Pulmonary artery endothelial cell (primary cell): ENCODE results near the gene GPRC5C. TPM values are rescaled to one million over a fixed set of nuclear protein-coding genes. Genes with fewer than 3 reads are reported as not detected.

Experiments
- DNase-seq: peaks from one replicate; pipeline ENCODE4 v3.0.0-alpha.2; 2011; ENCODE audit warnings: low read depth, low spot score
- total RNA-seq: library from RNA; depleted of rRNA; stranded (reverse); fragments of >200 nt; gene quantifications from 2 replicates; pipeline ENCODE4 v1.2.3, GENCODE V29; 2014

GPRC5C gene
- total RNA-seq, 1 donor from 2014 or later = not detected

DNA sequence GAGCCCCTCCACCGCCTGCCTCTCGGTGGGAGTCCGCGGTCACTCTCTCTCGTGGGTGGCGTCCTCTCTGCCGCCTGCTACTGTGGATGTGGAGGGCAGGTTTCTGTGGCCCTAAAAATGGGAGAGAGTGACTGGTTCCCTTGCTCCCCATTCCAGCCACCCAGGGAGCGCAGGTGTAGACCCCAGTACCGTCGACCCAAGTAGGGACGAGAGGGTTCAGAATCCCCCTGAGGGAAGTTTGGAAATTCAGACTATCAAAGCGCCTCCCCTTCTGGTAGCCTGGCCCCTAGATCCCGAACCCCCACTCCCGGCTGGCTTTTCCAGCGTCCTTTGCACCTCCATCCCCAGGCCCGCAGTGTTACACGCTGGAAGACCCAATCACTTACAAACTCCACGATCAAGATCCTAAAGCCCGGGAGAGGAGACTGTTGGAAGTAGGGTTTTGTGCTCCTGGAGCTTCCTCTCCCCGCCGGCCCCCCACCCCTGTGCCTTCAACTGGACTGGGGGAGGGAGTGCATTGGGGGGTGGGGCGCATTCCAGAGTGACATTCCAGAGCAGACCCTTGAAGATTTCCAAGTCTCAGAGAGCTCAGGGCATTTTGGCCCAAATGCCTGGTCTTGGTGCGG lies 991 bp downstream of the GPRC5C start:
- DNase-seq = no peak

DNA sequence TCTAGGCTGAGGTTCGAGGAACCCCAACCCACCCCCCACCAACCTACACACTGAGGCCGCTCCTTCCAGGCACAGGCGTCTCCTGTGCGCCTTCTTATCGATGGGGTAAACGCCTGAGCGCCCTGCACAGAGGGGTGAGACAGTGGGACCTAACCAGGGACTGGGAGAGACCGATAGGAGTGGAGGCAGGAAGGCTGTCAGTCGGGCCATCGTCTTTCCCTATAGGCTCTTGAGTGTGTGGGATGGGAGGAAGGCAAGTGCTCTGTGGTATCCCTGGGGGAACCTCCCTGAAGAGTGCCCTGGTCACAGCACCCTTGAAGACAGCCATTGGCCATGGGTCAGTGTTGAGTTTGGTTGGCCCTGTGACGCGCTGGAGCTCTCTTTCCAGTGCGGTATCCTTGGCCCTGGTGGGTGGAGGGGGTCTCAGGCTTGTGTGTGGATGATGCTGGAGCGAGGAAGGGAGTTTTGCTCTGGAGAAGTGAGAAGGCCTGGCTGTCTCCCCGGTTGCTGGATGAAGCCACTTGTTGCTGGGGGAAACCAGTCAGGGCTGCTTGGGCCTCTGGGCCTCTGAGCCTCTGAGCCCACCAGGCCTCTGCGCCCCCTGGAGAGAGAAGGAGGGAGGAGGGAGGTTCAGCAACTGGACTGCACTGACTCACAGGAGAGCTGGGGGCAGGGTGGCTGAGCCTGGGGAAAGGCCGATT lies 1.7 kb downstream of the GPRC5C start:
- no peak for DNase-seq

DNA sequence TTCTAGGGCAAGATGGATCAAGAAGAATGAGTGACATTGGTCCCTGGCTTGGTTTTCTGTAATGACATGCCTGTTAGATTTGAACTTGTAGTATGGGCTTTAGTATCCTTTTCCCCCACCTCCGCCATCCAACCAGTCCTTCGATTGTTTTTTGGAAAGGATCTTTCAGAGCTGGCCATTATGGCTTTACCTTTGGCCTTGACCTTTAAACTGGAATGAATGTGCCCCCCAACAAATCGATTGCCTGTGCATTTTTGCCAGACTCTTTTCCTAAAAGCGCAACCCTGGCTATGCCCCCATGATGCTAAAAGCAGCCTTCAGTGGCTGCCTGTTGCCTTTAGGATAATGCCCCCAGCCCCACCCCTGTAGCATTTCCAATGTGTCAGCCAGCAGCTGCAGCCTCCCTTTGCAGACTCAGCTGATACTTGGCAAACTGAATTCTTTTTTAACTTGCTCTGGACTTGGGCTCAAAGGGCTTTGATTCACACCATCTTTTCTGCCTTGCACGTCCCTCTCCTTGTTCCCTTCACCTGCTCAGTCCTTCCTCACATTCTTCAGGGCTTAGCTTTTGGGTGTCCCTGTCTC lies 4.0 kb downstream of the GPRC5C start:
- DNase-seq = no peak

DNA sequence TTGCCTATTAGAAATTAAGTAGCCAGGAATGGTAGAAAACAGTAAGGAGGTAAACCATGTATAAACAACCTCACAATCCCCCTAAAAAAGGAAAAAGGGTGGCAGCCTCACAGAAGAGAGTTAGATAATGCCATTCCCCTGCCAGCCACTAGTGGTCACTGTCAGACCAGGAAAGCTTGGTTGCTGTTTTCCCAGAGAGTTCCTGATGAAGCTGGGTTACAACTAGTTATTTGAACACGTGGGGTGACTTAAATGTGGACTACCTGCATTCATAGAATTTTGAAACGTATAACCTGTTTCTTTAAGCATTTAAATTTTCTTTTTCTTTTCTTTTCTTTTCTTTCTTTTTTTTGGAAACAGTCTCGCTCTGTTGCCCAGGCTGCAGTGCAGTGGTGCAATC lies 5.8 kb downstream of the GPRC5C start:
- DNase-seq = no peak

DNA sequence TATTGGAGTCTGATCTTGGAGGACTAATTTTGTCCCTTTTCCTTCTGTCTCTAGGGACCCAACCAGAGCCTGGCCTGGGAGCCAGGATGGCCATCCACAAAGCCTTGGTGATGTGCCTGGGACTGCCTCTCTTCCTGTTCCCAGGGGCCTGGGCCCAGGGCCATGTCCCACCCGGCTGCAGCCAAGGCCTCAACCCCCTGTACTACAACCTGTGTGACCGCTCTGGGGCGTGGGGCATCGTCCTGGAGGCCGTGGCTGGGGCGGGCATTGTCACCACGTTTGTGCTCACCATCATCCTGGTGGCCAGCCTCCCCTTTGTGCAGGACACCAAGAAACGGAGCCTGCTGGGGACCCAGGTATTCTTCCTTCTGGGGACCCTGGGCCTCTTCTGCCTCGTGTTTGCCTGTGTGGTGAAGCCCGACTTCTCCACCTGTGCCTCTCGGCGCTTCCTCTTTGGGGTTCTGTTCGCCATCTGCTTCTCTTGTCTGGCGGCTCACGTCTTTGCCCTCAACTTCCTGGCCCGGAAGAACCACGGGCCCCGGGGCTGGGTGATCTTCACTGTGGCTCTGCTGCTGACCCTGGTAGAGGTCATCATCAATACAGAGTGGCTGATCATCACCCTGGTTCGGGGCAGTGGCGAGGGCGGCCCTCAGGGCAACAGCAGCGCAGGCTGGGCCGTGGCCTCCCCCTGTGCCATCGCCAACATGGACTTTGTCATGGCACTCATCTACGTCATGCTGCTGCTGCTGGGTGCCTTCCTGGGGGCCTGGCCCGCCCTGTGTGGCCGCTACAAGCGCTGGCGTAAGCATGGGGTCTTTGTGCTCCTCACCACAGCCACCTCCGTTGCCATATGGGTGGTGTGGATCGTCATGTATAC lies 8.0 kb downstream of the GPRC5C start:
- no peak for DNase-seq

DNA sequence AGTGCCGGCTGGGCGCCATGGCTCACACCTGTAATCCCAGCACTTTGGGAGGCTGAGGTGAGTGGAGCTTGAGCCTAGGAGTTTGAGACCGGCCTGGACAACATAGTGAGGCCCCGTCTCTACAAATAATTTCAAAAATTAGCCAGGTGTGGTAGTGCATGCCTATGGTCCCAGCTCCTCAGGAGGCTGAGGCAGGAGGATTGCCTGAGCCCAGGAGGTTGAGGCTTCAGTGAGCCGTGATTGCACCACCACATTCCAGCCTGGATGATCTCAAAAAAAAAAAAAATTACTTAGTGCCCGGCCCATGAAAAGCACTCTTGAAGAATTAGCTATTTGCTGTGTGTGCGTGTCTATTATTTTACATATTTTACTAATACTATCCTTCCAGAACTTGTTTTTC lies 9.6 kb downstream of the GPRC5C start:
- no peak for DNase-seq

DNA sequence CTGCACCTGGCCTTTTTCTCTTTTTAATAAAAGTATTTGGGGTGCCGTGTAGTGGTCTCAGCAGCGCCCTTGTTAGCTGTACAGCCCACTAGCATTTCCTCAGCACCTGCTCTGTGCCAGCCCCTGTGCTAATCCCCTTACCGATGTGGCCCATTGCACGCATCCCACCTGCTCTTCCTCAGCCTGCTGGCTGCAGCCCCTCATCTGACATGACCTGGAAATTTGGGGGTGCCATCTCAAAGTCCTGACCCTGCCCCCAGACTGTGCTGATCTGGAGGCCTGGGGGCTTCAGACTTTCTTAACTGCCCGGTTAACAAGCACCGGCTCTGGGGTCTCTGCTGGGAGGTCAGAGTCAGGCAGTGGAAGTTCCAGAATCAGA lies 10.4 kb downstream of the GPRC5C start:
- no peak for DNase-seq

DNA sequence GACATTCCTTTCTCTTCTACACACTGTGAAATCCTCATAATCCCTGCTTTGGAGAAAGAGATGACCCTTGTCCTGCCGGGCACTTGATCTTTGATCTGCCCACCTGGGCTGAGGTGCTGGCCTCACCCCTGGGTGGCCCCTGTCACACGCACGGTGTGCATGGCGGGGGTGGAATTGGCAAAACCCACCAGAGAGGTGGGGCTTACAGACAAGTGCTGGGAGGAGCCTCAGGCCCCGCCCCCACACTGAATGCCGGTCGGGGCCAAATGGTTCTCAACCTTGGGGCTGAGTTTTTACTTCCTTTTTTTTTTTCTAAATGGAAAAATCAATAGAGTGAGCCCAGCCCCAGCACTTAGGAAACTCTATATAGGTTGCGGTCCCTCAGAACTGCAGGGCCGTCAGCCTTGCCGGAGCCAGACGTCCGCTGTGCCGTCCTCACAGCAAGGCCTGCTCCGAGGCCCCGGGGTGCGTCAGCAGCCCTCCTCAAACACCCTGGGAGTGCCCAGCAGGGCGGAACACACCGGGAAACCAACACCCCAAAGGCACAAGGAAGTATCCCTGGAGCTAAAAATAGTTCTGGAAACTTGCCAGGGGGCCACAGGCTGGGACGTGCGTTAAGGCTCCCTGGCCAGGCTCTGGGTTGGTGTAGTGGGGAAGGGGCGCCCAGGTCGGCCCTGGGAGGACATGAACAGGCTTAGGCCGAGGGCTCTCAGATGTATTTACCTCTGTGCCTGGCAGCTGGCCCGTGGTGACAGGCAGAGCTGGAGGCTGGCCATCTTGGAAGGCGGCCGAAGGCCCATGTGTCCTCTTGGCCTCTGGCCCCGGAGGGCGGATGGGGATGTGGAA lies 11.0 kb downstream of the GPRC5C start:
- DNase-seq = no peak

DNA sequence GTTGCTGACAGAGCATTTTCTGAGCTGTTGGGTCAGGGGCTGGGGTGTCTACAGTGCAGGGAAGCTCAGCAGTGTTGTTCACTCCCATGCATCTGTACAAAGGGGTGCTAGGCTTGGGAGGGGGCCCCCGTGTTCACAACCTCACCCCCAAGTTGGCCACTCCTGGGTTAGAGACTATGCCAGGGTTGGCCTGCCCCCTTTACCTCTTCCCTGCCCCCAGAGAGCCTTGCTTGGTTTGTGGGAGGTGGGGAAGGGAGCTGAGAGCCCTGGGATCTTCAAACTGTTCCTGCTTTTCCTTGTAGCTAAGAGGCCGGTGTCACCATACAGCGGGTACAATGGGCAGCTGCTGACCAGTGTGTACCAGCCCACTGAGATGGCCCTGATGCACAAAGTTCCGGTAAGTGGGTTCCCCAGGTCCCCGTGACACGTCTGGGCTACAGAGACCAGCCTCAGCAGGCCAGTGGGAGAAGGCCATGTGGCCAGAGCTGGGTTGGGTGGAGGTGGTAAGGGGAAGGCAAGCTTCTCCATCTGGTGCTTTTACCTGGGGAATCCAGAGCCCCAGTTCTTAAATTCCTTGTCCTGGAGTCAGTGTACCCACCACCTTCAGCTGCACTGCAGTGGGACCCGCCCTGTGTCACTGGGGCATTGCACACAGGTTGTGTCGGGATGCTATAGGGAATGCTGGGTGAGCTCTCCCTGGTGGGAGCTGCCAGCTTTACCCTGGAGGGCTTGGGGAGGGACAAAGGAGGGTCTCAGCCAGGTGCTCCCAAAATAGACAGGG lies 11.8 kb downstream of the GPRC5C start:
- DNase-seq = no peak

DNA sequence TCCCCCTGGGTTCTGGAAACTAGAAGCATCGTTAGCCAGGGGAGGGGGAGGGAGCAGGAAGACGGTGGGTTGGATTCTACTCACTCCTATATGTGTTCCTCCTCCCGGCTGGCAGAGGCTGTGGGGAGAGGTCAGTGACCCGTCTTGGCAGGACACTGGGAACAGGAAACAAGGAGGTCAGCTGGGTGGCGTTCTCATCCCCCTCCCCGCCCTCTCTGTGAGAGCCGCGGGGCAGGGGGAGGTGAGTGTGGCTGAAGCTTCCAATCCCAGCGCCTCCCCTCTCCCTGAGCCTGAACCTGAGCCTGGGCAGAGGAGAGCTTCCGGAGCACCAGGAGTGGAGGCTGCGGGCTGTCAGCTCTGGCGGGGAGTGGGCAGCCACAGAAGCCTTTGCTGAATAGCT lies 12.5 kb downstream of the GPRC5C start:
- DNase-seq = no peak

DNA sequence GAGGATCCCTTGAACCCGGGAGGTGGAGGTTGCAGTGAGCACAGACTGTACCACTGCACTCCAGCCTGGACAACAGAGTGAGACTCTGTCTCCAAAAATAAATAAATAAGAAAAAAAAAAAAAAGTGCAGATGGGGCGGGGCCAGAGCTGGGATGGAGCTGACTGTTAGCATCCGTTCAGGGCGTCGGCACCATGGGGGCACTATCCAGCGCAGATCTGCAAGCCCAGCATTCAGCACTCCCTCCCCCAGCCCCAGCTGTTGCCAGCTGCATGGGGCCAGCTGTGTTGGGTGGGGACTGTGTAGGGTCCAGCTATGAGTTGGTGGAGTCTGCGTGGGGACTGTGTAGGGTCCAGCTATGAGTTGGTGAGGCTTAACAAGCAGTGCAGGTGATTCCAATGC lies 13.3 kb downstream of the GPRC5C start:
- no peak for DNase-seq

DNA sequence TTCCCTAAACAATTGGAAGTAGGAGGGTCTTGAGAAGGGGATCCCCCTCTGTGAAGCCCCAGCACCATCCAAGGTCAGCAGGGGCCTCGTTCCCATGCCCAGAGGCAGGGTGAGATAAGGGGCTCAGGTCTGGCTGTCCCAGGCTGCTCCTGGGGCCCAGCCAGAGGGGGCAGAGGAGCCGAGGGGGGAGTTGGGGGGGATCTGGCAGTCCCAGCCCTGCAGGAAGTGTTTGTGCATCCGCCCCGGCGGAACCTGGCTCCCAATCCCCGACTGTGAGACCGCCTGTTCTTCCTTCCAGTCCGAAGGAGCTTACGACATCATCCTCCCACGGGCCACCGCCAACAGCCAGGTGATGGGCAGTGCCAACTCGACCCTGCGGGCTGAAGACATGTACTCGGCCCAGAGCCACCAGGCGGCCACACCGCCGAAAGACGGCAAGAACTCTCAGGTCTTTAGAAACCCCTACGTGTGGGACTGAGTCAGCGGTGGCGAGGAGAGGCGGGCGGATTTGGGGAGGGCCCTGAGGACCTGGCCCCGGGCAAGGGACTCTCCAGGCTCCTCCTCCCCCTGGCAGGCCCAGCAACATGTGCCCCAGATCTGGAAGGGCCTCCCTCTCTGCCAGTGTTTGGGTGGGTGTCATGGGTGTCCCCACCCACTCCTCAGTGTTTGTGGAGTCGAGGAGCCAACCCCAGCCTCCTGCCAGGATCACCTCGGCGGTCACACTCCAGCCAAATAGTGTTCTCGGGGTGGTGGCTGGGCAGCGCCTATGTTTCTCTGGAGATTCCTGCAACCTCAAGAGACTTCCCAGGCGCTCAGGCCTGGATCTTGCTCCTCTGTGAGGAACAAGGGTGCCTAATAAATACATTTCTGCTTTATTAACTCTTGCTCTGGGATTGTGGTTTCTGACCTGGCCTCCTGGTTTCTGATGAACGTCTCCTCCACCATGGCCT lies 14.9 kb downstream of the GPRC5C start:
- no peak for DNase-seq

DNA sequence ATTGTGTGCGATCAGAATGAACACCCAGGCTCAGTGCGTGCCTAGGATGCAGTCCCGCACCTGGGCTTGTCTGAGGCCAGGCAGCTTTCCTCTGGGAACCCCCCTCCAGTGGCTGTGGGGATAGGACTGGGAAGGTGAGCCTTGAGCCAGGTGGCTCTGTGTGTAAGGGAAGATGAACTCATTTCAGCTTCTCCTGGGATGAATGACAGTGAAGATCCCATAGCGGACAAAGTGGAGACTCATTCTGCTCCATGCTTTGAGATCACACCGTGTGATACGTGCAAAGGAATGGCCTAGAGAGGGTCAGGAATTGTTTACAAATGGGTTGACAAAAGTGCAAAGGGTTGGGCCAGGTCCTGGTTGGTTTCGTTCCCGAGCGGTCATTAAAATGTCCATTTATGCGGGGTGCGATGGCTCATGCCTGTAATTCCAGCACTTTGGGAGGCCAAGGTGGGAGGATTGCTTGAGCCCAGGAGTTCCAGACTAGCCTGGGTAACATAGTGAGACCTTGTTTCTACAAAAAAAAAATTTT lies 15.8 kb downstream of the GPRC5C start:
- DNase-seq = no peak

DNA sequence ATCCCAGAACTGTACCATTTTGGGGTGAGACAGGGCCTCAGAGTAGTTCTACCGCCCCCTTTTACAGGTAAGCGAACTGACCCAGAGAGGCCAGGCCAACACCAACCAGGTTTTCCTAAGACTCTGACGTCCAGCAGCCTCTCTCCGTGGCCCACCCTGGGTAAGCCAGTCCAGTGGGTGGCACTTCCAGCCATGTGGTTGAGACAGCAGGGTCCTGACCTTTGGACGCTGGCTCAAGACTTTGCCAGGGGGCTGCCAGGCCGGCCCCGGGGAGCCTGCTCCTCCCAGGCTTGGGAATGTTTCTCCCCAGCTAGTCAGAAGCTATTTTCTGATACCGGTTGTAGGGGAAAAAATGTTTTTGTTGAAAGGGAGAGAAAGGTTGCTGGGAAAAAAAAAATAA lies 16.9 kb downstream of the GPRC5C start:
- no peak for DNase-seq

DNA sequence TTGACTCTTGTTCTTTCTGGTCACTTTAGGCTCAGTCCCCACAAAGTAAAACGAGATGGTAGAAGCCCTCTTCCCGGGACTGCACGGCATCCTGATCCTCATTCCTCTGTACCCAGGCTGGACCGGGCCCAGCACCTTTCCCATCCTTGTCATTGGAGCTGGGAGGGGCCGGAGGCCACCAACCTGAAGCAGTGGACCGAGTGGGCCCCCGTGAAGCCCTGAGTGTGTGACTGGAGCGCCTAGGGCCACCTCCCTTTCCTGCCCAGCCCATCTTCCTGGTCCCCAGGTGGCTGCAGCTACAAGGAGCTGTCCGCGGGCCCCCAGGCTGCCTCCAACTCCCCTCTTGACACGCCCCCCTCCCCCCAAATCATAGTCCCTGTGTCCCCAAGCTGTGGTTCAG lies 17.4 kb downstream of the GPRC5C start:
- no peak for DNase-seq

DNA sequence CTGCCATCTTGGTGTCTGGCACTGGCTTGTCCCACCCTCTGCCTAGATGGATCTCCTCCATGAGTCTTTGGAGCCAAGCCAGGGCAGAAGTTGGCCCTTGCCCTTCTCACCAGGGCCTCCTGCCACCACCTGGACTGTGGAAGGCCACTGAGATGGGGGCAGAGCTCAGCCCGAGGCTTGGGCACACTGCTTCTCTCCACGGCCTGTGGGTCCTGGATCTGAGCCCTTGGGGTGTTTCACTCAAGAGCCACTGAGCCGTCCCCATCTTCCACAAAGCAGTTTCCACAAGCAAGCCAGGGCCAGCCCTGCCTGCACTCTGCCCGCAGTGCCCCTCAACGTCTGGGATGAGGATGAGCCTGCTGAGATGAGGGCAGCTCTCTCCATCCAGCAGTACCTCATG lies 17.9 kb downstream of the GPRC5C start:
- no peak for DNase-seq

DNA sequence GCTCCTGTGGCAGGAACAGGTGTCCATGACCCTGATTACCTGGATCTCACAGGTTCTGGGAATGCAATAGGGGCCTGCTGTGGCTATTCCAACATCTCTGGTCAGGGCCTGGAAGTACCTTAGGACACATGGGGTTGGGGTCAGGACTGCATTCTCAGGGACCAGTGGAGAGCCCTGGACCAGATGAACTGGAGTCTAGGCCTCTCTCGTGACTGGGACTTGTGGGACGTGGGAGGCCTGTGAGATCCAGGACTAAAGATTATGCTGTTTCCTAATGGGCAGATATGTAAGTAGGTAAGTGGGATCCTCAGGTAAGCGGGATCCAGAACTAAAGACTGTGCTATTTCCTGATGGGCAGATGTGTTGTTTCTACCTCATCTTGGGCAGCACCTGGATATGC lies 18.3 kb downstream of the GPRC5C start:
- no peak for DNase-seq

DNA sequence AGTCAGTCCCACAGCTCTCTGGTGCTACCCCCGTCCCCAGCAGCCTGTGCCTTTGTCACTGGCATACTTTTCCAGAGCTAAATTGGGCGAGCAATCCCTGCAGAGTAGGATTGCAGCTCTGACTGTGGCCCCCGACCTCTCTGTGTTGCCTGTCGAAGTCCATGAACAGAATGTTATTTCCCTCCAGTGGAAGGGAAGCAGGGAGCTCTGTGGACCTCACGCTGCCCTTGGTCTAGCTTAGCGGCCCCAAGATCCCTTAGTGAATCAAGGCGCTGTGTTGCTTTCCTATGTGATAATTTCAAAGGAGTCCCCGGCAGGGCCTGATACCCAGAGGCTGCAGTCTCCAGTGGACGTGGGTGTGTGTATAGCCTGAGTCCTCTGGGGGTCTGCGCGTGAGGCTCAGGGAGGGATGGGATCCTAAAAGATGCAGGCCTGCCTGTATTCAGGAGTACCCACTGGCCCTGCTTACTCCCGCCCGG lies 19.1 kb downstream of the GPRC5C start:
- no peak for DNase-seq

DNA sequence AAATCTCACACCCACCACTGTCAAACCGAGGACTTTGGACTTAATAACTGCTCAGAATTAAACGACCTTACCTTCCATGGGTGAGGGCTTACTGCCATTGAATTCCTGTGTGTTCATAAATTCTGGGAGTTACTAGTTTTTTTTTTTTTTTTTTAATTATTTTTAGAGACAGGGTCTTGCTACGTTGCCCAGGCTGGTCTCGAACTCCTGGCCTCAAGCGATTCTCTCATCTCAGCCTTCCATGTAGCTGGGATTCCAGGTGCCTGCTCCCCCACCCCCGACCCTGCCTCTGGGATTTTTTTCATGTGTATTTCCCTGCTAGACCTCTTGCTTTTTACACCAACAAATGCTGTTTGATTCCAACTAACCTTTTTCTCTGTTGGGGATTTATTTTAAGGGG lies 19.7 kb downstream of the GPRC5C start:
- no peak for DNase-seq
